SK-N-SH (cell line): Measurements from ENCODE around the gene S100Z. TPM values are rescaled to one million over a fixed set of nuclear protein-coding genes. Genes with fewer than 3 reads are reported as not detected.

ENCODE experiments used
- CTCF ChIA-PET: fragments of 300-600, 350-600 bp; formaldehyde crosslinking; extraction: SDS; loops from one replicate; lab custom pipeline; 2021; lab: Yijun Ruan, JAX
- POLR2A ChIA-PET: fragments of 350-600 bp; sonication (Branson Sonifier 250); formaldehyde crosslinking; extraction: SDS; loops from one replicate; lab custom pipeline; 2020; ENCODE audit warnings: antibody characterized with exemption, inconsistent platforms; lab: Yijun Ruan, JAX
- DNase-seq: peaks from one replicate; pipeline ENCODE4 v3.0.0; 2012
- H2AFZ ChIP-seq: fragments of 200-600 bp; sonication (generic); 2 replicates; pipeline ENCODE4 v1.8.1; 2016; ENCODE audit warnings: antibody characterized with exemption, mild to moderate bottlenecking, low read depth
- H3F3A ChIP-seq: fragments of 200-600 bp; sonication (generic); replicated peaks from 2 replicates; pipeline ENCODE3; 2016; ENCODE audit warnings: antibody characterized with exemption, mild to moderate bottlenecking; ENCODE audit not compliant: insufficient read depth
- H3K27ac ChIP-seq, 2 experiments: fragments of 200-500 bp in 1 of 2; fragments of 200-600 bp in 1 of 2; sonication (Bioruptor generic) in 1 of 2; sonication (generic), shearing (Covaris generic) in 1 of 2; 2 replicates each; pipeline versions ENCODE4 v1.5.1 to v1.6.1; 2014 to 2016; ENCODE audit warnings: low read depth in 2 of 2, inconsistent platforms in 1 of 2, low read length in 1 of 2, mild to moderate bottlenecking in 1 of 2, mixed read lengths in 1 of 2
- H3K27me3 ChIP-seq: fragments of 200-600 bp; sonication (generic), shearing (Covaris generic); 2 replicates; pipeline ENCODE4 v1.6.1; 2016; ENCODE audit warnings: mixed run types; ENCODE audit not compliant: insufficient read depth
- H3K36me3 ChIP-seq, 2 experiments: fragments of 200-500 bp in 1 of 2; fragments of 200-600 bp in 1 of 2; sonication (Bioruptor generic) in 1 of 2; sonication (generic) in 1 of 2; replicated peaks in 1 of 2; 2 replicates each; pipeline versions ENCODE3 to v1.5.1; 2014 to 2016; ENCODE audit warnings: low read length in 1 of 2, mild to moderate bottlenecking in 1 of 2; ENCODE audit not compliant: insufficient read depth in 2 of 2, control insufficient read depth in 1 of 2
- H3K4me1 ChIP-seq, 2 experiments: fragments of 200-500 bp in 1 of 2; fragments of 200-600 bp in 1 of 2; sonication (Bioruptor generic) in 1 of 2; sonication (generic), shearing (Covaris generic) in 1 of 2; 2 replicates each; pipeline versions ENCODE4 v1.5.1 to v1.6.1; 2014 to 2016; ENCODE audit warnings: low read depth in 1 of 2, low read length in 1 of 2, mixed run types in 1 of 2; ENCODE audit not compliant: insufficient read depth in 2 of 2, control insufficient read depth in 1 of 2
- H3K4me2 ChIP-seq: fragments of 200-600 bp; sonication (generic), shearing (Covaris generic); 2 replicates; pipeline ENCODE4 v1.6.1; 2017; ENCODE audit warnings: mixed run types
- H3K4me3 ChIP-seq, 2 experiments: fragments of 200-500 bp in 1 of 2; fragments of 200-600 bp in 1 of 2; sonication (Bioruptor generic) in 1 of 2; sonication (generic), shearing (Covaris generic) in 1 of 2; 2 replicates each; pipeline versions ENCODE4 v1.5.1 to v1.8.1; 2014 to 2016; ENCODE audit warnings: low read depth in 2 of 2, inconsistent platforms in 1 of 2, low read length in 1 of 2, mild to moderate bottlenecking in 1 of 2, mixed read lengths in 1 of 2, moderate library complexity in 1 of 2
- H3K79me2 ChIP-seq: fragments of 200-600 bp; sonication (generic); 2 replicates; pipeline ENCODE4 v1.8.1; 2017; ENCODE audit warnings: mild to moderate bottlenecking; ENCODE audit not compliant: insufficient read depth
- H3K9ac ChIP-seq: fragments of 200-600 bp; sonication (generic); 2 replicates; pipeline ENCODE4 v1.6.1; 2017; ENCODE audit warnings: mixed run types
- H3K9me2 ChIP-seq: fragments of 200-600 bp; sonication (generic); 2 replicates; pipeline ENCODE4 v1.6.1; 2017; ENCODE audit warnings: mixed run types
- H3K9me3 ChIP-seq: fragments of 200-600 bp; sonication (generic); 2 replicates; pipeline ENCODE4 v1.6.1; 2017; ENCODE audit warnings: mixed run types, mild to moderate bottlenecking, moderate library complexity
- H4K20me1 ChIP-seq: fragments of 200-600 bp; sonication (generic); 2 replicates; pipeline ENCODE4 v1.6.1; 2017; ENCODE audit warnings: mild to moderate bottlenecking, mixed run types; ENCODE audit not compliant: insufficient read depth
- FOXM1 ChIP-seq: IDR thresholded peaks from 2 replicates; pipeline ENCODE4 v1.4.0; 2012; ENCODE audit warnings: low read depth, mild to moderate bottlenecking
- JUND ChIP-seq: IDR thresholded peaks from 2 replicates; pipeline ENCODE4 v1.4.0; 2012
- NRF1 ChIP-seq: IDR thresholded peaks from 2 replicates; pipeline ENCODE4 v1.6.1; 2012; ENCODE audit warnings: low read depth, mild to moderate bottlenecking, low read length
- REST ChIP-seq: IDR thresholded peaks from 2 replicates; pipeline ENCODE4 v1.6.1; 2012; ENCODE audit warnings: mild to moderate bottlenecking, low read depth, low read length, moderate library complexity
- SMC3 ChIP-seq: IDR thresholded peaks from 2 replicates; pipeline ENCODE4 v1.6.1; 2012; ENCODE audit warnings: low read depth, low read length, improper control_type of control experiment
- TEAD4 ChIP-seq: IDR thresholded peaks from 2 replicates; pipeline ENCODE4 v1.4.0; 2012; ENCODE audit warnings: mild to moderate bottlenecking, borderline replicate concordance; ENCODE audit not compliant: insufficient read depth
- YY1 ChIP-seq: IDR thresholded peaks from 2 replicates; pipeline ENCODE4 v1.4.0; 2012; ENCODE audit warnings: low read depth, mild to moderate bottlenecking
- WGBS: methylation state at CpG from one replicate; pipeline ENCODE4 v1.1.6; 2017; ENCODE audit warnings: low lambda C conversion rate; 5-methylcytosine and 5-hydroxymethylcytosine counted together
- polyA plus RNA-seq, 3 experiments: library from polyadenylated mRNA; depleted of rRNA; stranded (reverse); fragments of >200 nt; gene quantifications; 2 replicates each; pipeline ENCODE4 v1.2.3, GENCODE V29; 2012
- TF ChIP-seq, protein P1 (sequence below): fragments of 150-350 bp; IDR thresholded peaks from 2 replicates; pipeline ENCODE4 v1.6.1; 2017; ENCODE audit warnings: antibody characterized with exemption, low read length, low read depth, borderline replicate concordance

The S100Z gene
- polyA plus RNA-seq, 1 of the 3 experiments (the other 2 are of a cell fraction) = not detected

GRCh38 chr5:76930083-76930482 is 80.3 kb downstream of the S100Z start:
- Histone ChIP-seq H3K4me1 (peaks cover 0 to 3% of the 10 kb centered on the region in 2 experiments; a peak in 1 of 4 replicates), H4K20me1 (no peaks in the 10 kb centered on the region), H2AFZ (no peak overlapping the region), H3K4me3 (no peak overlapping the region), H3K9me3 (no peaks in the 10 kb centered on the region)
- 44% methylated on average over 4 of the region's 4 CpGs for WGBS
- POLR2A ChIA-PET = no interaction called here
- DNase-seq = no peak
- TF ChIP-seq YY1 = no peak
- no peak for TF ChIP-seq SMC3
- TF ChIP-seq TEAD4 = no peak
- TF ChIP-seq REST = no peak
- TF ChIP-seq, all 33 proteins: peak for 0
- CTCF ChIA-PET = interaction anchor here (0.8 kb wide), 2 partner anchors 25 to 62 kb away, joined by 3 read pairs; no protein-coding TSS in a partner anchor
- Histone ChIP-seq H3K4me2 (no peak overlapping the region), H3K79me2 (no peaks in the 10 kb centered on the region), H3K27me3 (no peaks in the 10 kb centered on the region; the same call in 1 of the 2 replicates), H3F3A (no peaks in the 10 kb centered on the region), H3K27ac (no peak overlapping the region), H3K9me2 (no peaks in the 10 kb centered on the region), H3K9ac (no peak overlapping the region), H3K36me3 (no peaks in the 10 kb centered on the region)

DNA sequence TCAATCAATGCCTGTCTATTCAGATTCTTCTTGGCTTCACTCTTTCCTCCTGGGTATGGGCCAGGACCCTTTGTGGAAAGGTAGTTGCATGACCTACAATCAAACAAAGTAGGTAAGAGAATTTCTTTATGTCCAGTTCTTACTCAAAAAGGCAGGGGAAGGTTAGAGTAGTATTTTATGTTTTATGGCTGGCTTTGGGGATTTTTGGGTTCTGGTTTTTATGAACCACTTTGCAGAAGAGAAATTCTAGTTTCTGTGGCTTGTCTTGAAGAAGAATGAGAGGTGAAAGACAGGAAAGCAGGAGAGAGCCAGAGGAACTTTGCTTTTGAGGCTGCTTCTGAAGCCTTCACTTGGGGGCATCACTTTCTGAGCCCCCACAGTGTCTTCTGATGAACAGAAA is 88.4 kb downstream of the S100Z start:
- TF ChIP-seq NRF1 (no peak), FOXM1 (no peak), JUND (no peak)
- TF ChIP-seq, protein P1, sequence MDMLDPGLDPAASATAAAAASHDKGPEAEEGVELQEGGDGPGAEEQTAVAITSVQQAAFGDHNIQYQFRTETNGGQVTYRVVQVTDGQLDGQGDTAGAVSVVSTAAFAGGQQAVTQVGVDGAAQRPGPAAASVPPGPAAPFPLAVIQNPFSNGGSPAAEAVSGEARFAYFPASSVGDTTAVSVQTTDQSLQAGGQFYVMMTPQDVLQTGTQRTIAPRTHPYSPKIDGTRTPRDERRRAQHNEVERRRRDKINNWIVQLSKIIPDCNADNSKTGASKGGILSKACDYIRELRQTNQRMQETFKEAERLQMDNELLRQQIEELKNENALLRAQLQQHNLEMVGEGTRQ = no peak
- TF ChIP-seq, all 33 proteins: peak for 0
- no peaks in the 10 kb centered on the region for H3K9me2 ChIP-seq
- H3K9me3 ChIP-seq = no peaks in the 10 kb centered on the region
- no peaks in the 10 kb centered on the region; a peak in 1 of 4 replicates for H3K4me1 ChIP-seq
- H3K9ac ChIP-seq = no peak overlapping the region
- H3K4me2 ChIP-seq = no peak overlapping the region
- no peak overlapping the region for H3K27ac ChIP-seq
- no peaks in the 10 kb centered on the region for H3F3A ChIP-seq
- H4K20me1 ChIP-seq = no peaks in the 10 kb centered on the region
- H3K36me3 ChIP-seq = no peaks in the 10 kb centered on the region
- ChIA-PET CTCF (no interaction called here), POLR2A (no interaction called here)
- H2AFZ ChIP-seq = no peak overlapping the region
- H3K27me3 ChIP-seq = no peaks in the 10 kb centered on the region
- H3K4me3 ChIP-seq = no peak overlapping the region
- H3K79me2 ChIP-seq = no peaks in the 10 kb centered on the region
- no peak for DNase-seq
